GM18867 (cell line): ENCODE measurements around the gene NT5DC1.
A peak's percentile ranks its signal among the peaks of the same experiment; 100 is the strongest.
"Not testable (repeated sequence)": the region's sequence is repeated elsewhere in the genome, so short reads cannot be mapped to it uniquely, and the experiment has no call there.

Experiments
- ATAC-seq: cut with Tn5 transposase; IDR thresholded peaks from one replicate; pipeline ENCODE4 v1.9.1; 2021; ENCODE audit warnings: mild to moderate bottlenecking, moderate library complexity; ENCODE audit not compliant: unreplicated experiment

Gene NT5DC1

DNA sequence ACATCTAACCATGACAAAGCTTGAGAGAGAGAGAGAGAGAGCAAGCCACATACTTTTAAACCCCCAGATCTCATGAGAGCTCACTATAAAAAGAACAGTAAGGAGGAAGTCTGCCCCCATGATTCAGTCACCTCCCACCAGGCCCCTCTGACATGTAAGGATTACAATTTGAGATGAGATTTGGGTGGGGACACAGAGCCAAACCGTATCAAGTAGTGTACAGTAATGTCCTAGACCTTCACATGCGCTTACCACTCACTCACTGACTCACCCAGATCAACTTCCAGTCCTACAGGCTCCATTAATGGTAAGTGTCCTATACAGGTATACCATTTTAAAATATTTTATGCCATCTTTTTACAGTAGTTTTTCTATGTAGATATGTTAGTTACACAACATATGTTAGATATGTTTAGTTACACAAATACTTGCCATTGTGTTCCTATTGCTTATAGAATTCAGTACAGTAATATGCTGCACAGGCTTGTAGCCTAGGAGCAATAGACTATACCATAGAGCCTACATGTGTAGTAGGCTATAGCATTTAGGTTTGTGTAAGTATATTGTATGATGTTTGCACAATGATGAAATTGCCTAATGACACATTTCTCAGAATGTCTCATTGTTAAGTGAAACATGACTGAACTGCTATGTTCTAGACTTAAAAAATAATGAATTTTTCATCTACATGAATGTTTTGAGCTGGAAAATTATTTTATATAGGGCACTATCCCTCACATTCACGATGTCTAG, 167.4 kb downstream of the NT5DC1 start:
- peak; percentile 12 for ATAC-seq

DNA sequence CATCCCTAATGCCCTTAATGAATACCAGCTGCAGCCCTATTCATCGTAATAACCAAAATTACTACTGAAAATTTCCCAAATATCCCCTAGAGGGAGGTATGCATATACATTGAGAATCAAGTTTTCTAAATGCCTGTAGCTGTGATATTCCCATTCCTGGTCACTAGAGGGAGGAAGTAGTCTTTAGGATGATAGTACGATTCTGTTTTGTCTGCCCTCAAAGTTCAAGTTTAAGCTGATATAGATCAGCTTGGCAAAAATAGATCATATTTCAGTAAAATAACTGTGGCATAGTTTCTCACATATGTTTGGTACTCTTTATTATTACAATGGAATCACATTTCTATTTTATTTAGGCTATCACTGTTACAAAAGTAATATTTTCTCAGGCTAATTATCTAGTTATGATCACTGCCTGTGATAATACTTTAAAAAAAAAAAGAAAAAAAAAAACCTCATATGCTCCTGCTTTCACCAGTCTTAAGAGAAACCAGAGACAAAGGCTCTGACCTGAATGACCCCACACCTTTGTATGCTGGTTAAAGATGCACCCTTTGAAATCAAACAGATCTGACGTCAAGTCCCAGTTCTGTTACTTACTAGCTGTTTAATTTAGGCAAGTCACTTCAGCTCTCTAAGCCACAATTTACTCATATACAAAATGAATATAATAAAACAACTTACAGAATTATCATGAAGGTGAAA, 168.1 kb downstream of the NT5DC1 start:
- peak; percentile 83 for ATAC-seq

DNA sequence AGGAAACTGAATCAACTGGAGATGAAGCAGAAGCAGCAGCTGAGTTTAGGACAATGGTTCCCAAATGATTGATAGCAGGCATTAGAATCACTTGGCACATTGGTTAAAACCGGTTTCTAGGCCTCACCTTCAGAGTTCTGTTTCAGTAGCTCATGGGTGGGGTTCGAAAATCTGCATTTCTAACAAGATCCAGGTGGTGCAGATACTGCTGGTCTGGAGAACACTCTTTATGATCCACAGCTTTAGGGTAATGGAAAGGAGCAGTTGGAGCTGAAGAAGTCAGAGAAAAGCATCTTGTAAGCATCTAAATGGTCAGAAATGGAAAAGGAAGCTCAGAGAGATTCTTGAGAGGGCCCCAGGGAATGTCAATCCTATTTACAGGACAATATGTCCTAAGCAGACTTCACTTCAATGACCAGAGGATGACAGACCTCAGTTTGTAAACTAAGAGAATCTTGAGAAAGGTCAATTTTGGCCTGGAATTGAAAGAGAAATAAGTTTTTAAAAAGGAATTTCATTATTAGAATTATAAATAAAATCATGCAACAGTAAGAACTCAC, 170.6 kb downstream of the NT5DC1 start:
- no peak for ATAC-seq

DNA sequence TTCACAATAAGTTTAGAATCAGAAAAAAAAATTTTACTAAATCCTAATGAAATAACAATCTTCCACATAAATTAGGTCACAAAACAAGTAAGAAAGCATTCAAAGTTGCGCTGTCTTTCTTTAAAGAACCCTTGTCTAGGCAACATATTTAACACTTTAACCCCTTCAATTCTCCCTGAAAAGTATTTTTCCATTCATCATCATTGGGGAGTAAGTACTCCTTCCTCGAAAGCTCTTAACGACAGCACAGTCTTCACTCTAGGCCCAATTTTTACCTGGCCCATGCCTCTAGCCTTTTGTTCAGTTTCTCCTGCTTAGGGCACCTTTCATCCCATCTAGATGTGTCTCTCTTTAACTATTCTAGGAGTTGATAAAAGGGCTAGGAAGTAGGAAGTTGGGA, 176.5 kb downstream of the NT5DC1 start:
- ATAC-seq, result no peak

DNA sequence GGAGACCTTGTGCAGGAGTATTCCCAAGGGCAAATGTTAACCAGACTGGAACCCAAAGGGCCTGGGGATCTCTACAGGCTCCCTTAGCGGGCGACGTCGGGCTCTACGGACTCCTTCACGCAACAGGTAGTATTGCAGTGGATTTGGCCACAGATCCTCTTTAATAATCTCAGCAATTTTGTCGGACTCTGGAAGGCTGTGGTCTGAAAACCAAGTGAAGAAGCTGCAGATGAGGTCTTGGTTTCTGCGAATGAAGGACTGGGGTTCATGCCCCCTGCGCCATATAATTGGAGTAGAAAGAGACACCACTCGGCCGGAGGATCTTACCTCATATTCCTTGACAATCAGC, 177.8 kb downstream of the NT5DC1 start:
- no peak for ATAC-seq

DNA sequence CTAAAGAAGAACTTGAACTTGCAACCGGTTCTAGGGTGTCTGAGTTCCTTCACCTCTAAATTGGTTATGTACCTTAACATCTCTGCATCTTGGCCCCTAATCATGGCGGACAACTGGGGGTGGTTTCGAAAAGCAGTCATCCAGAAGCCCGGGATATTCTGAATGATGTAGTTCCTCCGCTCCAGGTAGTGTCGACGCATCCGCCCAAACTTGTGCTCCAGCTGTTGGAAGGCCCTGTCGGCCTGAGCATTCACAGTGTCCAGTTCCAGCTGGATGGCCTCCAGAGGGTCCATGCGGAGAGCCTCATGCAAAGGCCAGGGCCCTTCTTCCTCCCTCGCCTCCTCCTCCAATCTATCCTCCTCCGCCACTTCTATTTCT, 178.2 kb downstream of the NT5DC1 start:
- ATAC-seq, result peak; percentile 4

- ATAC-seq, result peak; percentile 93
Measured at GRCh38 chr6:116279232-116280160, 178.8 kb downstream of the NT5DC1 start, which contains the start of gene TSPYL1. TSPYL1 (minus strand) TSS chr6:116279930; CDS start chr6:116279830, 100 bp downstream.

- no peak for ATAC-seq
Measured at GRCh38 chr6:116280161-116280932, 179.7 kb downstream of the NT5DC1 start.

GRCh38 chr6:116280933-116281316, 180.3 kb downstream of the NT5DC1 start:
- no peak for ATAC-seq

- ATAC-seq, result no peak
Measured at GRCh38 chr6:116282698-116283097, 182.0 kb downstream of the NT5DC1 start.

- ATAC-seq, result no peak
Measured at GRCh38 chr6:116283191-116283590, 182.5 kb downstream of the NT5DC1 start.

- ATAC-seq, result not testable (repeated sequence)
Measured at GRCh38 chr6:116284984-116285383, 184.3 kb downstream of the NT5DC1 start.

- ATAC-seq, result no peak
Measured at GRCh38 chr6:116286773-116287358, 186.2 kb downstream of the NT5DC1 start.

GRCh38 chr6:116287689-116288282, 187.1 kb downstream of the NT5DC1 start:
- no peak for ATAC-seq

DNA sequence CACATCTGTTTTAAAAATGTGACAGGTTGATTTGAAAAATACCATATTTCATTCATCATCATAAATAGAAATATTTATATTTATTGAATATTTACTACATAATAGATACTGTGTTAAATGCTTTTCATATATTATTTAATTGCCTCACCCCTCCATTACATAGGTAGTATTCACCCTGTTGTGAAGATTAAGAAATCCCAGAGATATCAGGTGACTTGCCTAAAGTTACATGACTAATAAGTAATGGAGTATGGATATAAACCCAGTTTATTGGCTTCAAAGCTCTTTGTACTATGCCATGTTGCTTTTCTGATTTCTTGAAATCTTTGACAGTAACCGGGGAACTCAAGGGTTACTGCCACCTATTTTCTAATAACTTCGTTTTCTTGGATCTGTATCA, 189.2 kb downstream of the NT5DC1 start:
- no peak for ATAC-seq

GRCh38 chr6:116290799-116291198, 190.1 kb downstream of the NT5DC1 start:
- no peak for ATAC-seq

DNA sequence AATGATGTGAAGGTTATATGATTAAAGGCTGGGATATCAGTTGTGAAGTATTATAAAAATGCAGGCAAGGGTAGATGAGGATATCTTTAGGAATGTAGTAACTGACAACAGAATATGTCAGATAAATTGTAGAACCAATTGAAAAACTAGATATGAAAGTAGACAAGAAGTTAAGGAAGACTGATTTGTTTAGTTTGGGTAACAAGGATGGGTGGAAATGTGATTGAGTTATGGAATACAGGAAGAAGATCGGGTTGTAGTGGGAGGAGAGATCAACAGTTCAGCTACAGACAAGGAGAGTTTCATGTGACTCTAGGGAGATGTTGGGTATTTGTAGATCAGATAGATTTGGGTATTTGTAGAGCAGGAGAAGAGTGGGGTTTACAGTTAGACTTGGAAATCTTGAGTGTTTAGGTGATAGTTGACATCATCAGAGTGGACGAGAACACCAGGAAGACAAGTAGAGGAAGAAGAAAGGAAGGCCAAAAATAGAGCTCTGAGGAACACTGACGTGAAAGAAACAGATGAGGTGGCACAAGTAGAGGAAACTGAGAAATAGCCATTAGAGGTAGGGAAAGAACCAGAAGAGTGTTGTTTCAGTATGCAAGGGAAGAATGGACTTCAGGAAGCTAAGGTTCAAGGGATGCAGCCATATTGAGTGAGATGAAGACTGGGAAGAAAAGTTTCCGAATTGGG, 191.2 kb downstream of the NT5DC1 start:
- no peak for ATAC-seq

- no peak for ATAC-seq
Measured at GRCh38 chr6:116292553-116292952, 191.9 kb downstream of the NT5DC1 start.

DNA sequence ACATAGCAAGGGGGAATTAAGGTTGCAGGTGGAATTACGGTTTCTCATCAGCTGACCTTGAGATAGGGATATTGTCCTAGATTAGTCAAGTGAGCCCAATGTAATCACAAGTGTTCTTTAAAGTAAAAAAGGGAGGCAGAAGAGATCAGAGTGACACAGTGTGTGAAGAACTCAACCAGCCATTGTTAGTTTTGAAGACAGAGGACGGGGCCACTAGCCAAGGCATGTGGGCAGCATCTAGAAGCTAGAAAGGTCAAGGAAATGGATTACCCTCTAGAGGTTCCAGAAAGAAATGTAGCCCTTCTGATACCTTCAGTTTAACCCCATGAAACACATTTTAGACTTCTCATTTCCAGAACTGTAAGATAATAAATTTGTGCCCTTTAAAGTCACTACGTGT, 197.6 kb downstream of the NT5DC1 start:
- ATAC-seq, result no peak
